ENCODE data around the gene AMELY. TPM values are rescaled to one million over a fixed set of nuclear protein-coding genes. Genes with fewer than 3 reads are reported as not detected.

AMELY gene
- polyA plus RNA-seq, 1 donor: 0.23 TPM

Other genes with a start within 250 kb of the AMELY start
- gene TBL1Y, start 1.1 kb downstream of the AMELY start, polyA plus RNA-seq (ENCODE audit: insufficient read length): 5.2 TPM

All from left kidney (tissue), 1 donor.